Uterus (tissue), 4 donors: ENCODE data around the gene PSMB8. TPM values are rescaled to one million over a fixed set of nuclear protein-coding genes. Genes with fewer than 3 reads are reported as not detected.

ENCODE experiments used
- DNase-seq, 2 donors: peaks; one replicate each; pipeline ENCODE4 v3.0.0-alpha.2; 2019 to 2020
- H3K27ac ChIP-seq, 2 donors: fragments of 200-600 bp; sonication (generic); 1 replicate in 1 of 2; 2 replicates in 1 of 2; pipeline ENCODE4 v1.5.1; 2016 to 2018
- H3K27me3 ChIP-seq, 2 donors: fragments of 200-600 bp; sonication (generic); one replicate each; pipeline ENCODE4 v1.5.1; 2018 to 2019; ENCODE audit warnings: control low read depth in 1 of 2
- H3K36me3 ChIP-seq, 2 donors: fragments of 200-600 bp; sonication (generic); one replicate each; pipeline ENCODE4 v1.5.1; 2019; ENCODE audit warnings: control low read depth in 1 of 2
- H3K4me1 ChIP-seq, 2 donors: fragments of 200-600 bp; sonication (generic); one replicate each; pipeline ENCODE4 v1.5.1; 2018 to 2019; ENCODE audit warnings: control low read depth in 1 of 2
- H3K4me3 ChIP-seq, 2 donors: fragments of 200-600 bp; sonication (generic); 1 replicate in 1 of 2; 2 replicates in 1 of 2; pipeline ENCODE4 v1.5.1; 2018 to 2019; ENCODE audit warnings: mild to moderate bottlenecking in 1 of 2
- H3K9me3 ChIP-seq, 2 donors: fragments of 200-600 bp; sonication (generic); one replicate each; pipeline ENCODE4 v1.5.1; 2019; ENCODE audit warnings: control low read depth in 1 of 2
- CTCF ChIP-seq, 4 experiments: fragments of 200-600 bp in 2 of 4; fragments of 450-650 bp in 2 of 4; sonication (generic) in 2 of 4; IDR thresholded peaks; one replicate each; pipeline ENCODE4 v1.5.1; 2016 to 2019; ENCODE audit warnings: antibody characterized with exemption in 4 of 4, mild to moderate bottlenecking in 2 of 4, moderate library complexity in 1 of 4
- POLR2A ChIP-seq, 2 donors: fragments of 450-650 bp; IDR thresholded peaks; one replicate each; pipeline ENCODE4 v1.6.1; 2016; ENCODE audit warnings: antibody characterized with exemption in 2 of 2, mild to moderate bottlenecking in 1 of 2, moderate library complexity in 1 of 2
- intact Hi-C: fragments of 100-400 bp; cut with DNase I; formaldehyde crosslinking; loops from one replicate; pipeline ENCODE4 v1.15.1; 2023; ENCODE audit warnings: low total_unique reads
- total RNA-seq, 4 donors: library from RNA; depleted of rRNA in 3 of 4; stranded (reverse); fragments of >200 nt in 3 of 4; gene quantifications; one replicate each; pipeline versions ENCODE4 v1.1.0 to v1.2.4, GENCODE V29; 2014 to 2023
- donor health status: DM: yes; HTN: yes; CAD: no.

The PSMB8 gene
- total RNA-seq, 4 donors from 2014 or later = 23.5 to 60.1 (median 27.2) TPM

GRCh38 chr6:32840604-32841246 is 3.1 kb downstream of the PSMB8 start:
- intact Hi-C loops = no loop called here
- no peak for TF ChIP-seq POLR2A (IDR thresholded peaks at IDR 0.05)
- no peak for TF ChIP-seq CTCF (IDR thresholded peaks at IDR 0.05)
- Histone ChIP-seq H3K27me3 (no peaks in the 10 kb centered on the region), H3K27ac (no peak overlapping the region), H3K36me3 (no peaks in the 10 kb centered on the region), H3K9me3 (no peaks in the 10 kb centered on the region), H3K4me1 (no peaks in the 10 kb centered on the region), H3K4me3 (no peak overlapping the region)
- no peak for DNase-seq

- peak overlapping the region; percentile 98 for H3K27ac ChIP-seq
- H3K36me3 ChIP-seq = no peaks in the 10 kb centered on the region
- H3K4me1 ChIP-seq = no peaks in the 10 kb centered on the region
- TF ChIP-seq POLR2A (IDR thresholded peaks at IDR 0.05) (no peak), CTCF (IDR thresholded peaks at IDR 0.05) (no peak)
- no peaks in the 10 kb centered on the region for H3K27me3 ChIP-seq
- intact Hi-C loops = no loop called here
- H3K4me3 ChIP-seq = no peak overlapping the region
- DNase-seq = no peak
- no peaks in the 10 kb centered on the region for H3K9me3 ChIP-seq
These were observed 4.5 kb downstream of the PSMB8 start for GRCh38 chr6:32839356-32839755.

GRCh38 chr6:32838114-32838958 is 5.5 kb downstream of the PSMB8 start, which contains the start of gene TAP2:
Gene TAP2, minus strand, starts transcription at chr6:32838739. Its CDS starts 506 bp downstream, at chr6:32838233.
- no peaks in the 10 kb centered on the region for H3K36me3 ChIP-seq
- DNase-seq = peak; percentile 95 to 97
- H3K27ac ChIP-seq = peak within 1 kb of the TSS; percentile 98
- TF ChIP-seq POLR2A (IDR thresholded peaks at IDR 0.05) (peak; percentile 68 to 73), CTCF (IDR thresholded peaks at IDR 0.05) (peak; percentile 95 to 99 (median 98))
- H3K4me3 ChIP-seq = peak within 1 kb of the TSS; percentile 77 to 84
- intact Hi-C loops = no loop called here
- no peaks in the 10 kb centered on the region for H3K4me1 ChIP-seq
- H3K27me3 ChIP-seq = no peaks in the 10 kb centered on the region
- no peaks in the 10 kb centered on the region for H3K9me3 ChIP-seq

- Histone ChIP-seq H3K4me3 (peak overlapping the region; percentile 77 to 84), H3K27ac (peak overlapping the region; percentile 98), H3K4me1 (no peaks in the 10 kb centered on the region), H3K36me3 (no peaks in the 10 kb centered on the region), H3K27me3 (no peaks in the 10 kb centered on the region), H3K9me3 (no peaks in the 10 kb centered on the region)
- TF ChIP-seq POLR2A (IDR thresholded peaks at IDR 0.05) (peak in 1 of 2 donors; percentile 5), CTCF (IDR thresholded peaks at IDR 0.05) (no peak)
- DNase-seq = no peak
- intact Hi-C loops = no loop called here
These were observed 6.2 kb downstream of the PSMB8 start for GRCh38 chr6:32837651-32838113.

- Histone ChIP-seq H3K27me3 (no peaks in the 10 kb centered on the region), H3K27ac (peak overlapping the region in 1 of 2 donors; percentile 98), H3K4me1 (no peaks in the 10 kb centered on the region), H3K36me3 (no peaks in the 10 kb centered on the region), H3K9me3 (no peaks in the 10 kb centered on the region), H3K4me3 (no peak overlapping the region)
- DNase-seq = no peak
- TF ChIP-seq CTCF (IDR thresholded peaks at IDR 0.05) (no peak), POLR2A (IDR thresholded peaks at IDR 0.05) (no peak)
- intact Hi-C loops = no loop called here
These were observed 7.0 kb downstream of the PSMB8 start for GRCh38 chr6:32836873-32837272.
